Mesothelial cell of epicardium (in vitro differentiated cells): Measurements from ENCODE around the gene TESK1. TPM values are rescaled to one million over a fixed set of nuclear protein-coding genes. Genes with fewer than 3 reads are reported as not detected.

Experiments
- DNase-seq, 2 experiments: peaks; one replicate each; pipeline ENCODE4 v3.0.0; 2021; ENCODE audit warnings: low spot score in 2 of 2; ENCODE audit not compliant: unreplicated experiment in 2 of 2
- H3K27ac Mint-ChIP-seq: 2 replicates; pipeline ENCODE4 v1.8.0; 2021; ENCODE audit warnings: mixed read lengths
- H3K27me3 Mint-ChIP-seq: 2 replicates; pipeline ENCODE4 v1.8.0; 2021; ENCODE audit warnings: low read depth, mixed read lengths
- H3K36me3 Mint-ChIP-seq: 2 replicates; pipeline ENCODE4 v1.8.0; 2021; ENCODE audit warnings: mixed read lengths
- H3K4me1 Mint-ChIP-seq: 2 replicates; pipeline ENCODE4 v1.8.0; 2021; ENCODE audit warnings: mixed read lengths
- H3K4me3 Mint-ChIP-seq: 2 replicates; pipeline ENCODE4 v1.8.0; 2021; ENCODE audit warnings: mild to moderate bottlenecking, moderate library complexity, mixed read lengths
- H3K9me3 Mint-ChIP-seq: 2 replicates; pipeline ENCODE4 v1.8.0; 2021; ENCODE audit warnings: mixed read lengths
- CTCF ChIP-seq: fragments of 200-600 bp; sonication (generic); IDR thresholded peaks from one replicate; pipeline ENCODE4 v1.5.0; 2021; ENCODE audit warnings: antibody characterized with exemption; ENCODE audit not compliant: unreplicated experiment
- total RNA-seq: library from RNA; stranded (reverse); gene quantifications from 3 replicates; pipeline ENCODE4 v1.2.1, GENCODE V29; 2021

TESK1 gene
- total RNA-seq, 1 donor from 2014 or later: 49.0 TPM

GRCh38 chr9:35563791-35564197 is 41.3 kb upstream of the TESK1 start:
- peak overlapping the region; percentile 35 for H3K27ac Mint-ChIP-seq
- peaks cover 5% of the 10 kb centered on the region for H3K36me3 Mint-ChIP-seq
- H3K9me3 Mint-ChIP-seq: no peaks in the 10 kb centered on the region
- no peaks in the 10 kb centered on the region for H3K27me3 Mint-ChIP-seq
- H3K4me1 Mint-ChIP-seq: peaks cover 4% of the 10 kb centered on the region
- TF ChIP-seq CTCF: no peak
- DNase-seq: no peak
- H3K4me3 Mint-ChIP-seq: no peak overlapping the region

GRCh38 chr9:35564658-35565061 is 40.4 kb upstream of the TESK1 start:
- no peaks in the 10 kb centered on the region for H3K27me3 Mint-ChIP-seq
- no peak for DNase-seq
- H3K36me3 Mint-ChIP-seq: peaks cover 2% of the 10 kb centered on the region
- no peak overlapping the region for H3K27ac Mint-ChIP-seq
- peaks cover 4% of the 10 kb centered on the region for H3K4me1 Mint-ChIP-seq
- no peak overlapping the region for H3K4me3 Mint-ChIP-seq
- TF ChIP-seq CTCF: no peak
- H3K9me3 Mint-ChIP-seq: no peaks in the 10 kb centered on the region

GRCh38 chr9:35566417-35566816 is 38.6 kb upstream of the TESK1 start:
- no peak for DNase-seq
- Mint-ChIP-seq H3K9me3 (no peaks in the 10 kb centered on the region), H3K36me3 (no peaks in the 10 kb centered on the region), H3K27ac (no peak overlapping the region), H3K4me1 (peaks cover 4% of the 10 kb centered on the region), H3K4me3 (no peak overlapping the region), H3K27me3 (no peaks in the 10 kb centered on the region)
- no peak for TF ChIP-seq CTCF

- Mint-ChIP-seq H3K36me3 (no peaks in the 10 kb centered on the region), H3K4me1 (peaks cover 4% of the 10 kb centered on the region), H3K27ac (no peak overlapping the region), H3K4me3 (no peak overlapping the region), H3K9me3 (no peaks in the 10 kb centered on the region), H3K27me3 (no peaks in the 10 kb centered on the region)
- no peak for TF ChIP-seq CTCF
- DNase-seq: no peak
Measured at GRCh38 chr9:35568196-35568595, 36.9 kb upstream of the TESK1 start.

GRCh38 chr9:35569206-35569605 is 35.9 kb upstream of the TESK1 start:
- Mint-ChIP-seq H3K27me3 (no peaks in the 10 kb centered on the region), H3K9me3 (no peaks in the 10 kb centered on the region), H3K4me3 (no peak overlapping the region), H3K27ac (no peak overlapping the region), H3K36me3 (no peaks in the 10 kb centered on the region), H3K4me1 (no peaks in the 10 kb centered on the region)
- no peak for TF ChIP-seq CTCF
- DNase-seq: no peak

- no peaks in the 10 kb centered on the region for H3K4me1 Mint-ChIP-seq
- TF ChIP-seq CTCF: no peak
- H3K36me3 Mint-ChIP-seq: no peaks in the 10 kb centered on the region
- DNase-seq: no peak
- no peak overlapping the region for H3K27ac Mint-ChIP-seq
- H3K9me3 Mint-ChIP-seq: no peaks in the 10 kb centered on the region
- no peaks in the 10 kb centered on the region for H3K27me3 Mint-ChIP-seq
- H3K4me3 Mint-ChIP-seq: no peak overlapping the region
Measured at GRCh38 chr9:35570709-35571504, 34.2 kb upstream of the TESK1 start.
